CD4-positive, alpha-beta T cell (primary cell): ENCODE results near the gene ADGRF4. TPM values are rescaled to one million over a fixed set of nuclear protein-coding genes. Genes with fewer than 3 reads are reported as not detected.

Experiments
- ATAC-seq: fragments of 200-7000 bp; cut with Tn5 transposase; one replicate; pipeline ENCODE4 v1.10.0; 2022; ENCODE audit warnings: mild to moderate bottlenecking; ENCODE audit not compliant: poor library complexity
- CTCF ChIA-PET: fragments of 350-600 bp; sonication (Branson Sonifier 250); formaldehyde crosslinking; loops from one replicate; lab custom pipeline; 2021; ENCODE audit warnings: antibody characterized with exemption, inconsistent platforms; lab: Charles Lee
- POLR2A ChIA-PET: fragments of 350-600 bp; sonication (Branson Sonifier 250); formaldehyde crosslinking; loops from one replicate; lab custom pipeline; 2021; ENCODE audit warnings: antibody characterized with exemption, inconsistent platforms; lab: Charles Lee
- DNase-seq, 14 experiments: peaks; one replicate each; pipeline ENCODE4 v3.0.0-alpha.2; 2013 to 2020; ENCODE audit warnings: mixed read lengths in 2 of 14
- H3K27ac ChIP-seq, 2 donors: one replicate each; pipeline versions ENCODE4 v1.5.1 to v1.7.0; 2013; ENCODE audit warnings: low read length in 2 of 2, low read depth in 1 of 2, mild to moderate bottlenecking in 1 of 2
- H3K27me3 ChIP-seq, 2 experiments: 1 replicate in 1 of 2; 2 replicates in 1 of 2; pipeline versions ENCODE4 v1.6.1 to v1.7.0; 2013; ENCODE audit warnings: low read length in 2 of 2, control low read depth in 1 of 2, mild to moderate bottlenecking in 1 of 2, moderate library complexity in 1 of 2; ENCODE audit not compliant: insufficient read depth in 2 of 2, control insufficient read depth in 1 of 2
- H3K36me3 ChIP-seq: one replicate; pipeline ENCODE4 v1.6.1; 2013; ENCODE audit warnings: low read length, control low read depth; ENCODE audit not compliant: insufficient read depth
- H3K4me1 ChIP-seq: one replicate; pipeline ENCODE4 v1.6.1; 2013; ENCODE audit warnings: low read length, control low read depth; ENCODE audit not compliant: insufficient read depth
- H3K4me3 ChIP-seq: one replicate; pipeline ENCODE4 v1.5.1; 2013; ENCODE audit warnings: mild to moderate bottlenecking, low read length, moderate library complexity
- H3K9me3 ChIP-seq, 2 experiments: 1 replicate in 1 of 2; 2 replicates in 1 of 2; pipeline versions ENCODE4 v1.6.1 to v1.7.0; 2013; ENCODE audit warnings: low read length in 2 of 2, mild to moderate bottlenecking in 2 of 2, control low read depth in 1 of 2, moderate library complexity in 1 of 2; ENCODE audit not compliant: control insufficient read depth in 1 of 2, insufficient read depth in 1 of 2
- H3K27ac Mint-ChIP-seq: one replicate; pipeline ENCODE4 v1.8.0; 2020; ENCODE audit warnings: mixed read lengths
- H3K27me3 Mint-ChIP-seq: one replicate; pipeline ENCODE4 v1.8.0; 2021; ENCODE audit warnings: mixed read lengths
- H3K36me3 Mint-ChIP-seq: one replicate; pipeline ENCODE4 v1.8.0; 2021; ENCODE audit warnings: low read depth, mixed read lengths
- H3K4me1 Mint-ChIP-seq: one replicate; pipeline ENCODE4 v1.8.0; 2021; ENCODE audit warnings: low read depth, mixed read lengths
- H3K4me3 Mint-ChIP-seq: one replicate; pipeline ENCODE4 v1.8.0; 2020; ENCODE audit warnings: mild to moderate bottlenecking, mixed read lengths
- H3K9me3 Mint-ChIP-seq: one replicate; pipeline ENCODE4 v1.8.0; 2020; ENCODE audit warnings: mixed read lengths
- intact Hi-C, 2 experiments: fragments of 100-400 bp; cut with DNase I in 1 of 2; cut with micrococcal nuclease in 1 of 2; formaldehyde crosslinking; loops; one replicate each; pipeline versions ENCODE4 v1.15.1 to v1.9.0; 2023 to 2025; cut with DNase I, micrococcal nuclease
- total RNA-seq, 174 experiments: library from RNA in 2 of 174; stranded (reverse) in 2 of 174; gene quantifications; one replicate each; pipeline ENCODE4 v1.2.3 and lab custom pipeline; 2021 to 2026
- TF ChIP-seq, protein P1 (sequence below): fragments of 200-600 bp; IDR thresholded peaks from one replicate; pipeline ENCODE4 v1.8.0; 2022; ENCODE audit warnings: antibody characterized with exemption, mild to moderate bottlenecking

ADGRF4 gene
- total RNA-seq, 2 experiments from 2014 or later, result not detected

GRCh38 chr6:47669684-47670513 lies 28.5 kb upstream of the ADGRF4 start:
- peaks cover 55% of the 10 kb centered on the region for H3K27me3 Mint-ChIP-seq
- H3K27me3 ChIP-seq, result peaks cover 0 to 4% of the 10 kb centered on the region in 2 experiments
- no peaks in the 10 kb centered on the region for H3K4me1 ChIP-seq
- no peak for ATAC-seq
- no peaks in the 10 kb centered on the region for H3K9me3 Mint-ChIP-seq
- POLR2A ChIA-PET, result no interaction called here
- CTCF ChIA-PET, result no interaction called here
- no peaks in the 10 kb centered on the region for H3K36me3 ChIP-seq
- TF ChIP-seq, protein P1, sequence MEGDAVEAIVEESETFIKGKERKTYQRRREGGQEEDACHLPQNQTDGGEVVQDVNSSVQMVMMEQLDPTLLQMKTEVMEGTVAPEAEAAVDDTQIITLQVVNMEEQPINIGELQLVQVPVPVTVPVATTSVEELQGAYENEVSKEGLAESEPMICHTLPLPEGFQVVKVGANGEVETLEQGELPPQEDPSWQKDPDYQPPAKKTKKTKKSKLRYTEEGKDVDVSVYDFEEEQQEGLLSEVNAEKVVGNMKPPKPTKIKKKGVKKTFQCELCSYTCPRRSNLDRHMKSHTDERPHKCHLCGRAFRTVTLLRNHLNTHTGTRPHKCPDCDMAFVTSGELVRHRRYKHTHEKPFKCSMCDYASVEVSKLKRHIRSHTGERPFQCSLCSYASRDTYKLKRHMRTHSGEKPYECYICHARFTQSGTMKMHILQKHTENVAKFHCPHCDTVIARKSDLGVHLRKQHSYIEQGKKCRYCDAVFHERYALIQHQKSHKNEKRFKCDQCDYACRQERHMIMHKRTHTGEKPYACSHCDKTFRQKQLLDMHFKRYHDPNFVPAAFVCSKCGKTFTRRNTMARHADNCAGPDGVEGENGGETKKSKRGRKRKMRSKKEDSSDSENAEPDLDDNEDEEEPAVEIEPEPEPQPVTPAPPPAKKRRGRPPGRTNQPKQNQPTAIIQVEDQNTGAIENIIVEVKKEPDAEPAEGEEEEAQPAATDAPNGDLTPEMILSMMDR, result no peak
- no peaks in the 10 kb centered on the region for H3K36me3 Mint-ChIP-seq
- H3K4me3 ChIP-seq, result no peak overlapping the region
- intact Hi-C loops, result no loop called here
- H3K27ac ChIP-seq, result no peak overlapping the region
- H3K4me3 Mint-ChIP-seq, result no peak overlapping the region
- DNase-seq, result no peak
- H3K4me1 Mint-ChIP-seq, result no peaks in the 10 kb centered on the region
- no peak overlapping the region for H3K27ac Mint-ChIP-seq
- H3K9me3 ChIP-seq, result no peaks in the 10 kb centered on the region

- ATAC-seq (no peak), DNase-seq (no peak)
- Mint-ChIP-seq H3K9me3 (no peaks in the 10 kb centered on the region), H3K27ac (no peak overlapping the region), H3K27me3 (peaks cover 55% of the 10 kb centered on the region), H3K4me1 (no peaks in the 10 kb centered on the region), H3K36me3 (no peaks in the 10 kb centered on the region), H3K4me3 (no peak overlapping the region)
- H3K4me1 ChIP-seq, result no peaks in the 10 kb centered on the region
- H3K9me3 ChIP-seq, result no peaks in the 10 kb centered on the region
- no peak overlapping the region for H3K27ac ChIP-seq
- TF ChIP-seq, protein P1, result no peak
- ChIA-PET POLR2A (no interaction called here), CTCF (no interaction called here)
- H3K4me3 ChIP-seq, result no peak overlapping the region
- H3K36me3 ChIP-seq, result no peaks in the 10 kb centered on the region
- peaks cover 0 to 4% of the 10 kb centered on the region in 2 experiments for H3K27me3 ChIP-seq
- intact Hi-C loops, result no loop called here
Observed at GRCh38 chr6:47670851-47671250, 27.5 kb upstream of the ADGRF4 start.

GRCh38 chr6:47671777-47672176 lies 26.6 kb upstream of the ADGRF4 start:
- POLR2A ChIA-PET, result no interaction called here
- intact Hi-C loops, result no loop called here
- Histone ChIP-seq H3K9me3 (no peaks in the 10 kb centered on the region), H3K36me3 (no peaks in the 10 kb centered on the region), H3K4me1 (no peaks in the 10 kb centered on the region), H3K4me3 (no peak overlapping the region), H3K27ac (no peak overlapping the region), H3K27me3 (peaks cover 0 to 4% of the 10 kb centered on the region in 2 experiments)
- no peak for ATAC-seq
- CTCF ChIA-PET, result no interaction called here
- no peak for DNase-seq
- TF ChIP-seq, protein P1, result no peak
- Mint-ChIP-seq H3K4me3 (no peak overlapping the region), H3K9me3 (no peaks in the 10 kb centered on the region), H3K27me3 (peaks cover 48% of the 10 kb centered on the region), H3K4me1 (no peaks in the 10 kb centered on the region), H3K36me3 (no peaks in the 10 kb centered on the region), H3K27ac (no peak overlapping the region)
